Measurements from ENCODE around the gene TSNAX. TPM values are rescaled to one million over a fixed set of nuclear protein-coding genes. Genes with fewer than 3 reads are reported as not detected.

Gene TSNAX
- total and polyA plus RNA-seq, 2 of the 8 experiments (the other 6 are each of a cell fraction or from before 2014, with no cell fraction given), result 7.7 to 34.0 TPM

- H3K4me3 ChIP-seq (ENCODE audit: extremely low read depth in 1 of 4, insufficient read depth in 2 of 4, low read depth in 3 of 4, low read length in 4 of 4), result no peak overlapping the region
- no peaks in the 10 kb centered on the region for H3K9me3 ChIP-seq (ENCODE audit: insufficient read depth in 2 of 2, low read depth in 1 of 2, low read length in 1 of 2)
- H4K20me1 ChIP-seq (replicated peaks in 1 of 2; ENCODE audit: control insufficient read depth in 1 of 2, insufficient read depth in 2 of 2, low read length in 2 of 2), result no peaks in the 10 kb centered on the region
- no peak overlapping the region for H3K23ac ChIP-seq (ENCODE audit: insufficient read length)
- H2BK120ac ChIP-seq (replicated peaks; ENCODE audit: low read depth, low read length), result no peak overlapping the region
- H2AFZ ChIP-seq (ENCODE audit: low read length), result no peak overlapping the region
- H3K79me2 ChIP-seq (ENCODE audit: control insufficient read depth in 1 of 2, insufficient read depth in 2 of 2, low read length in 2 of 2), result no peaks in the 10 kb centered on the region; a peak in 1 of 4 replicates
- H3K79me1 ChIP-seq (ENCODE audit: low read depth, low read length), result no peaks in the 10 kb centered on the region
- H2AK5ac ChIP-seq (ENCODE audit: low read depth, low read length), result no peak overlapping the region
- no peaks in the 10 kb centered on the region; a peak in 1 of 7 replicates for H3K27me3 ChIP-seq (replicated peaks in 1 of 4; ENCODE audit: control insufficient read depth in 3 of 4, extremely low read depth in 1 of 4, insufficient read depth in 3 of 4, low read length in 3 of 4)
- WGBS, 2 experiments (ENCODE audit: extremely low coverage in 1 of 2, insufficient coverage in 1 of 2, insufficient read length in 1 of 2, insufficient replicate concordance in 2 of 2, low coverage in 1 of 2, low lambda C conversion rate in 2 of 2, missing lambda C conversion rate in 1 of 2), result 94% methylated on average over 2 of the region's 2 CpGs; no CpG with 5 or more reads in 1 of the 2 experiments
- CTCF ChIA-PET (ENCODE audit: partially characterized antibody), result interaction anchor here (0.6 to 0.7 kb wide), 2 partner anchors 47 to 164 kb away, joined by 3 read pairs; no protein-coding TSS in a partner anchor
- no peak overlapping the region for H2BK20ac ChIP-seq (ENCODE audit: low read length)
- no peak overlapping the region for H4K8ac ChIP-seq (ENCODE audit: extremely low read depth, insufficient read depth, low read length)
- H3K4me1 ChIP-seq (replicated peaks in 1 of 4; ENCODE audit: control insufficient read depth in 3 of 4, insufficient read depth in 4 of 4, low read length in 3 of 4), result peaks cover 2 to 20% (median 17%) of the 10 kb centered on the region in 4 experiments; a peak in 6 of 7 replicates
- H2BK5ac ChIP-seq (ENCODE audit: low read depth, low read length), result no peak overlapping the region
- no peak overlapping the region for H2BK15ac ChIP-seq (ENCODE audit: low read length)
- H4K5ac ChIP-seq (ENCODE audit: insufficient read length, low read depth, low read length), result no peak overlapping the region
- TF ChIP-seq CEBPB (IDR thresholded peaks at IDR 0.05; ENCODE audit: low read depth, low read length), result no peak
- TF ChIP-seq HDAC2 (IDR thresholded peaks at IDR 0.05; ENCODE audit: borderline replicate concordance in 1 of 2, low read depth in 2 of 2, low read length in 2 of 2), result no peak
- TF ChIP-seq BRCA1 (IDR thresholded peaks at IDR 0.05; ENCODE audit: low read depth, low read length), result no peak
- TF ChIP-seq CHD1 (IDR thresholded peaks at IDR 0.05; ENCODE audit: low read depth, low read length), result no peak
- TF ChIP-seq NANOG (IDR thresholded peaks at IDR 0.05; ENCODE audit: insufficient read depth, low read depth, low read length, poor library complexity, severe bottlenecking), result no peak
- no peak overlapping the region for H3K56ac ChIP-seq (replicated peaks; ENCODE audit: insufficient read length, low read depth, low read length)
- H3K9ac ChIP-seq (replicated peaks in 1 of 4; ENCODE audit: extremely low read depth in 1 of 4, low read depth in 3 of 4, low read length in 3 of 4), result no peak overlapping the region
- peaks cover 4% of the 10 kb centered on the region; the same call in 1 of the 2 replicates for H3K23me2 ChIP-seq (ENCODE audit: low read depth, low read length)
- H3K14ac ChIP-seq (ENCODE audit: insufficient read length), result no peak overlapping the region
- H4K91ac ChIP-seq (replicated peaks; ENCODE audit: insufficient read length, low read length), result no peak overlapping the region
- H2BK12ac ChIP-seq (ENCODE audit: low read depth, low read length), result no peak overlapping the region
- H3K36me3 ChIP-seq (ENCODE audit: control insufficient read depth in 2 of 4, insufficient read depth in 4 of 4, low read length in 3 of 4), result no peaks in the 10 kb centered on the region
- FAIRE-seq (no peak), DNase-seq (ENCODE audit: low read depth in 1 of 2, low spot score in 2 of 2) (no peak)
- no peak overlapping the region for H3K18ac ChIP-seq (ENCODE audit: extremely low read depth, low read length)
- H3K4me2 ChIP-seq (ENCODE audit: insufficient read depth in 1 of 2, low read depth in 2 of 2, low read length in 2 of 2), result no peak overlapping the region
- H3K4ac ChIP-seq (replicated peaks; ENCODE audit: insufficient read length, low read depth, low read length), result no peak overlapping the region
- no peak overlapping the region for H3K27ac ChIP-seq (ENCODE audit: low read depth, low read length)
- POLR2A ChIA-PET (ENCODE audit: partially characterized antibody), result no interaction called here
These were observed 4.7 kb upstream of the TSNAX start for GRCh38 chr1:231523816-231524215.
